DMS153 treated with DMSO at 0.1 percent for 48 hours (cell line): ENCODE data around the gene CHSY1.

Experiments used
- DNase-seq: peaks from one replicate; lab custom pipeline; 2025; ENCODE audit not compliant: unreplicated experiment; lab: John Stamatoyannopoulos, UW

The CHSY1 gene

DNA sequence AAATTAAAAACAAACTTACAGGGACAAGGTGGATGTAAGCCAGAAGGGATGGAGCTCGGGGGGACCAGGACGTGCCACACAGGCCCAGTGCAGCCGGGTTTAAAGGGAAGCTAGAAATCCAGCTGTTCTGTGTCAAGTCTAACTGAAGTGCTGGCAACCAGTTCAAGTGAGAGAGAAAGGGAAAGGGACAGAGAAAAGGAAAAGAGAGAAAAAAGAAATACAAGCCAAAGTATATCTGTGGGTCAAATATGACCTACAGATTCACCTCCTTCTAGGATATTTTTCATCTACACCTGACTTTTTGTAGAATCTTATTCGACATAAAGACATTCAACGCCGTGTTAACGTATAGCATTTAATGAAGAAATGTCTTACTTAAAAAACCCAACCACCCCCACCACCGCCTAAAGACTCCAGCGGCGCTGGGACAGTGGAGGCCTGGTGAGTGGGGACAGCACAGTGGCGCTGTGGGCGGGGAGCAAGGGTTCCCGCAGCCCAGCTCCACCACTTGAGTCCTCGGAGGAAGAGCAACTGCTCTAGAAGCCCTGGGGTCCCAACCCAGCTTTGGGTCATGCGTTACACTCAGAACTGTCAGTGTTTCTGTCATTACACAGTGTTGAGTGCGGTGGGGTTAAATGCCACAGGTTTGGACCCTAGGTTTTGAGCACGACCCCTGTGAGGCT is 62.3 kb downstream of the CHSY1 start:
- no peak for DNase-seq

DNA sequence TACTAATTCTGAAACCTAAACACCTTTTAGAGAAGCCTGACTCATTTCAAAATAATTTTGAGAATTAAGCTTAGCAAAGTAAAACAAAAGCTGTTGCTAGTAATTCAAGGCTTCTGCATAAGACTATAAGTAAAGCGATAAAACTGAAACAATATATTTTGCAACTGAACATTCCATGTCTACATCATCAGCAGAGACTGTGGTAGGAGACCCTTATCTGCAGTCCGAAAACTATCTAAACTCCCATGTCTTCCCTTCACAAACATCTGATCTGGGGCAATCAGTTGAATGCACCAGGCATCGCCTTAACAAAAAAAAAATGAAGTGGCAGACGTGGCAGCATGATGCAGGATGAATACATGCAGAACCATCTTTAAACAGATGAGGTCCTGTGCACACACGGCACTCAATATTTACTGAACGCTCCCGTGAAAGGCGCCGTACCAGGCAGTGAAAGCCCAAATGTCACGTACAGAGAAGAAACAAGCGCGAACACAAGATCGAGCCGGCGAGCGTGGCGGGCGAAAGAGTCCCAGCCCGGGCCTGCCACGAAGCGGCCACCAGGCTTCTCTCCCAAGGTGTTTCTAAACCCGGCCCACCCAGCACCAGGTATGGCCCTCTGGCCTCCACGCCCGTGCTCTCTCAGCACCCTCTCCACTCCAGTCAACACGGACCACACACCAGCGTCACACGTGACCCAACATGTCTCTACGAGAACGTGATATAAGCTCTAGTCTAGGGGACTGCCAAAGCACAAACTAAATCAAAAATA is 63.0 kb downstream of the CHSY1 start:
- DNase-seq: no peak

DNA sequence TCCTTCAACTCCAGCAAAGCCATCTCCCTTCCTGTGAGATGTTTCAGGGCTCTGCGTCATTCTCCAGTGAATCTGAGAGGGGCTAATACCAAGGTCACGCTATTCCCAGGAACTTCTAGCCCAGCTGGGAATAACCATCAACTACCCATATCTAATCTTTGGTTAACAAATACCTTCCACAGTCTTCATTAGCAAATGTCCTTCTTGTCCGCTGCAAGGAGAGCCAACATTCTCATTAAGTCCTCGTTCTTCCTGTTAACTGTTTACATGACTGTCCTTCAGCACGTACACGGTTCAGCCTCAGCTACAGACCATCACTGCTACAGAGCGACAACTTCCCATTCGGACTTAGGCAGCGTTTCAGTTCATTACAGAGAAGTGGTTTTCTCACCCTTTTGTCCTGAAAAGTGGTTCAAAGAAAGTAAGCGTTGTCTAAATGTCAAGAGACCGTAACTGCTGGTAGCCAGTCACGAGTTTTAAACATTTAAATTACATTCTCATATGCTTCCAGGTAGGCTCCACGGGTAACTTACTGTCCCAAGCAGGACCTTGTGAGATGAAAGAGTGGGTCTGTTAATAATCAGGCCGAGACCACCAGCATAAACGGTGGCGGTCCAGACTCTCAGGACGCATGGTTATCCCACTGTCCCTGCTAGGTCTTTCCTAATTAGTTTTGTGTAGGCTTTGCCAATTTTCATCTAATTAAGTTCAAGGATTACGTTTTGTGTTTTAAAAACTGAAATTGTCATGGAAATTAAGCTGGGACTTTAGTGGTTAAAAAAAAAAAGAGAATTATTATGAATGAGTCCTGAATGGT is 63.8 kb downstream of the CHSY1 start:
- no peak for DNase-seq

DNA sequence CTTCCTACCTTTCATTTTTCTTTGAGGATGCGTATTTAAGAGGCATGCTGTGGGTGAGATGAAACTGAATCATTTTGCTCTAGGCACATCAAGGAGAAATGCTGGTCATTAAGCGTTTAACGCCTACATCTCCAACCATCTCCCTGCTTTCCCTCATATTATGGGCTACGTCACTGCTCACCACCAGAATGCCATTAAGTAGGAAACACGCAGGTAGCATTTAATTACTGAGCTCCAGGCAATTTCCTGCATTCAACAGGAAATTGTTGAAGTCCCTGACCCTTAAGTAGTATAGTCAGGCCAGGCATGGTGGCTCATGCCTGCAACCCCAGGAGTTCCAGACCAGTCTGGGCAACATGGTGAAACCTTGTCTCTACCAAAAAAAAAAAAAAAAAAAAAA is 66.1 kb downstream of the CHSY1 start:
- no peak for DNase-seq

DNA sequence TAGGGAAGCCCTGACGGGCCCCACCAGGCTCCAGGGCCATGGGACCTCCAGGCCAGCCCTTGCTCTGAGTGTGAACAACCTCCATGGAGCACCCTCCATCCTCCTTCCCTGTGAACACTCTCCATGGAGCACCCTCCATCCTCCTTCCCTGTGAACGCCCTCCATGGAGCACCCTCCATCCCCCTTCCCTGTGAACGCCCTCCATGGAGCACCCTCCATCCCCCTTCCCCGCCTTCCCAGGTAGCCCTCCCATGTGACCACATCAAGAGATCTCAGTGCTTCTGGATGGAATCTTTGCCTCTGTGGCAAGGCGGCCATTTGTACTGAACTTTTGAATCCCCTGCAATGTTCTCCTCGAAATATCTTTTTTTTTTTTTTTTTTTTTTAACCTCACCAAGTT is 66.5 kb downstream of the CHSY1 start:
- no peak for DNase-seq

DNA sequence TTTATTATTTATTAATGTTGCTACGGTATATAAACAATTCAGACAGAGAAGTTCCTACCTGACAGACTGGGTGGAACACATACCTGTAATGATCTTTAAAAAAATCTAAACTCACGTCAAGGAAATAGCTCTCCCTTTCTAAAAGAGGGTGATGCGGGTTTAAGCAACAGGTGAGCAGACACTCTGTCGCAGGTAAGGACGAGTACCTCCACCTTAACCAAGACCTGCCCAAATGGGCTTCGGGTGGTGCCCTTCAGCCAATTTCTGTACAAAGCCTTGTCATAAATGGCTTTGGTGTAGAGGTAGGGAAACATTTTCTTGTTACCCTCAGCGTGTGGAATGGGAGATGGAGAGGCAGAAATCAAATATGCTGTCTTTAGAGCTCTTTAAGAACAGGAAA is 67.0 kb downstream of the CHSY1 start:
- no peak for DNase-seq

DNA sequence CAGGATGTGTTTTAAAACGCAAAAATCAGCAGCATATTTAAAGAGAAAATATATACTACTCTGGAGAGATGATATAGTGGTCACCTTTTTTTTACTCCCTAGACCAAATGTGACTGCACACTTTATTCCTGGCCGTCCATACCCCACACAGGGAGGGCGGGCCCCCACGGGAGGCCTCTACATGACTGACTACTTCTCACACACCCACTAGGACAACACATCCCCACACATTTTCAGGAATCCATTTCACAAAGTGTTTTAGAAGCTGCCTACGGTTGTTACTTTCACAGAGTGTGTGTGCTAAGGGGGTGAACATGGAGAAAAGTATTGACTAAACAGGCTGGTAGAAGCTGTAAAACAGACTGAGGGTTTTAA is 67.9 kb downstream of the CHSY1 start:
- no peak for DNase-seq

DNA sequence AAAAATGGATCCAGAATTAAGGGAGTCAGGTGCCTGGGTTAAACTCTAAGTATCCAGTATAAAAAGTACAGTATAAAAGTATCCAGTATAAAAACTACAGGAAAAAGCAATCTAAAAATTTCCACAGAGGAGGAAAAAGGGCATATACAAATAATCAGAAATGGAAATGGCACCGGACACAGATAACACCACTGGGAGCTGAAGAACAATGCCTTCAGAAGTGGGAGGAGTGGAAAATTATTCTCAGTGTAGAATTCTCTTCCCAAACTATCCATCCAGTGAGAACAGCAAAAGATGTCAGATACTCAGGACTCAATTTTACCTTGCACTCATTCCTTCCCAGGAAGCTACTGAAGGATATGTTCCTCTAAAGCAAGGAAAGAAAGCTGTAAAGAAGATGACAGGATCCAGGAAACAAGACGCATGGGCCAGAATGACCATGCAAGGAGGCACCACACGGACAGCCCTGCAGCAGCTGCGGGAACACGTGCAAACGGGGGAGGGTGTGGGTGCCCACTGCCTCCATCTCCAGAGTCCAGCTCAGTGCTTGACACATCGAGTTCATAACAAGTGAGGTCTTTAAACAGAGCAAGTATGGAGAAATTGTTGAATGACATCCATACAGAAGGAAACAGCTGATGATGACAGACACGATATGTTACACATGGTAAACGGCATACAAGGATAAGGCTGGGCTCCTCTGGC is 68.5 kb downstream of the CHSY1 start:
- DNase-seq: no peak

DNA sequence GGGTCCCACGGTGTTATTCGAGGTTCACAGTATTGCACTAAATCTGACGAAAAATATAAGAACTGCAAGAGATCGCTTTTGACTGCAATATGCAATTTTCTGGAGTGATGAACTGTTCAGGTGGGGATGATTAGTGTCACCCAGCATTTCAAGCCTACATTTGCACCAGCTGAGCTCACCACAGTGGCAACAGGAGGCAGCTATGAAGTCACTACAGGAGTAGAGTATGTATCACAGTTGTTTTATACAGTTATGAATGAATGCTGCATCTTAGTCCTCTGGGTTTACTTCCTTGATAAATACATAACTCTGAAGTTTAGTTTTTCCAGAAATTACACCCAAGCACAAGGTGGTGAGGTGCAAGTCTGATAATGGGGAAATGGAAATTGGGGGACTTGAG is 69.6 kb downstream of the CHSY1 start:
- no peak for DNase-seq

DNA sequence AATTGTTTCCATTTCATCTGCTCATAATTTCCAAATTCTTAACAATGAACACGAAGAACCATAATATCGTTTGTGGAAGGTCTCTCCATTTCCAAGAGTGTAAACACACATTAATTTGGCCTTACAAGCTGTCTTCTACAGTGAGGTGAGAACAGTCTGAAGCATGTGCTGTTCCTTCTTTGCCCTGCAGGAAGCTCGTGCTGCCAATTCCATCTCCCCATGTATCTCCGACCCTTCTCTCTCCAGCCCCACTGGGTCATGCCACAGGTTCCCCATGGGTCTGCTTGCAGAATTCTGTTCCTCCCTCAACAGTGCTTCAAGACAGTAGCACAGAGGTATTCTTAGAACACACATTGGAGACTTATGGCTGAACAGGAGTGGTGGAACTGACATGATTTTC is 70.5 kb downstream of the CHSY1 start:
- DNase-seq: no peak

DNA sequence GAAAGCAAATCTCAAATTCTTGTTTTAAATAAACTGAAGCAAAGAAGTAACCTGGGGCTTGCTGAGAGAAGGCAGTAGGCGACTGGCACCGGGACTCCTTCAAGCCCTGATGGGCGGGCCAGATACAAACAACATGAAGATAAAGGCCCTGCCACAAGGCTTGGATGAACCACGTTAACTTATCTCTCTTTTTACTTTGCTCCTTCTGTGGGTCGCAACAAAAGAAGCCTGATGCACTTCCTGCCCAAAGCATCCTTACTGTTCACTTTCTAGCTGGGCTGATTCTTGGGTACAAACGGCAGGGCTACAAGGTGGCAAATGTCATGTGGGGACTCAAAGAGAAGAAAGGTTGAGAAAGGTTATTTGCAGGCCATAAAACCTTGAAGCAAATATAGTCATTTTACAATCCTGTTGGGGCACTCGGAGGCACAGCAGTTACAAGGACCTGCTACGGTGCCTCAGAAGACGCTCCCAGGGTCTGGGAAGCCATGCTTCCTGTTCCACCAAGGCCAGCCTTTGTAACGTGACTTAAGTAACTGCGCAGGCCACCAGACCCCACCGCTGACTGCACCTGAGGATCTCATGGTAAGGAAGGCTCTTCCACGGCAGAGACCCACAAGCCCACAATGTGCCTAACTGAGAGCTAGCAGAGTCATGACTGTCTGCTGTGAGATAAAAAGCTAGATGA is 71.1 kb downstream of the CHSY1 start:
- no peak for DNase-seq

DNA sequence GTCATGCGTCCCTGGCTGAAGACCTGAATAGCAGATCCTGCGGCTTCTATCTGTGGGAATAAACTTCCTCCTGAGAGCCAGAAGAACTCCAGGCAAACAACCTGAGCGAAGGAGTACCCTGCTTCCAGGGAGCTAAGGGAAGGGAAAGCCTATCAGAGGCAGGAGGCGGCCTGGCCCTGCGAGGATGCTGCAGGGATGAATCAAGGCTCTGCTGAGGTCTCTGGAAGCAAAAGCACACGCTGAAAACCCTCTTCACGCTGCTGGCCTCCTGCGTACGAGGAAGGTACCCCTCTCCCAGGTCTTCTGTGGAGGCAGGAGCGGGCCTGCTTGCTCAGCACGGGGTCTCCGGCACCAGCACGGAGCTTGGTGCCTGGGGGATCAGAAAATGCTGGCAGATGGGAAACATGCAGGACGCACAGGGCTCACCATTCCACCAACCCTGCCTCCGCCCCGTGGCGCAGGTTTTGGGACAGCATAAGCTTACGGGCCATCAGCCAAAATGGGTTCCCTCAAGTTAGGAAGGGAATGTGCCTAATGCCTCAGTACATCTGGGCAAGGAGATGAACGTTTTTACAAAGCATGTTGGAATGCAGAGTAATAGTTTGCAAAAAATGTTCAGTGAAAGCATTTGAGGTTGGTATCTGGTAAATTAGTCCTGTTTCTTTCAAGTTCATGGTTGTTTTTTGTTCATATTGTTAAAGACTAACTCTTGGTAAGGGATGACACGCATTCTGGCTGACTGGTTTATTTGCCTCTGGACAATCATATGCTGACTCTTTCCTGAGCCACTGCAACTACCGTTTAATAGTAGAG is 72.3 kb downstream of the CHSY1 start:
- DNase-seq: no peak

DNA sequence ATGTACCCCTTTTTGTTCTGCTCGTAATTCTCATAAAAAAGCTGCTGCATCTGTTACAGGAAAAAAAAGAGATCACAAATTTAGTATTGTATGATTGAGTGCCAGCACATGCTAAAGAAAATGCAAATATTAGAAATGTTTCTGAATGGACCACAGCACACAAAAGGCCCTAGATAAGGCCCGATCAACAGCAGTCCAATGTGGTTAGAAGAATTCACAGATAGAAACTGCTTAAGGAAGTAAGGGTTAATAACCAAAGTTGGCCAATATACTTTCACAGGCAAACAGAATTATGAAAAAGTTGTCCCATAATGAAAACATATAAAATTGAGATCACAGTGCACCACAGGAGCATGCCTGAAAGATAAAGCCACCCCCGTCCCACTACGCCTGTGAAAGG is 72.9 kb downstream of the CHSY1 start:
- DNase-seq: no peak

DNA sequence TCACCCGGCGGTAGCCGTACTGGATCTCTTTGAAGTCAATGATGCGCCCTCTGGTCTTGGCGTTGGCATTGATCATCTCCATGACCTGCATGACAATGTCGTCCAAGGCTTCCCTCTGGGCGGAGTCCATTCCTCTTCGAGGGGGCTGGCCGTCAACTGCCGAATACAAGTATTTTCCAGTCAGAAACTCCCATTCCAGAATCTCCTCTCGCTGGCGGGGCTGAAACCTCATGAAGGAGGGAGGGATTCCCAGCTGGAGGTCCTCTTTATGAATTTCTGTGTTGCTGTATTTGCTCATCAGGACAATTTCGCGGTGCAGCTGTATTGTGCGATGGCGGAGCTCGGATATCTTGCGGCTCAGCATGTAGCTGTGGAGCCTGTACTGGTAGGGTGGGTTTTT is 73.4 kb downstream of the CHSY1 start:
- DNase-seq: no peak

DNA sequence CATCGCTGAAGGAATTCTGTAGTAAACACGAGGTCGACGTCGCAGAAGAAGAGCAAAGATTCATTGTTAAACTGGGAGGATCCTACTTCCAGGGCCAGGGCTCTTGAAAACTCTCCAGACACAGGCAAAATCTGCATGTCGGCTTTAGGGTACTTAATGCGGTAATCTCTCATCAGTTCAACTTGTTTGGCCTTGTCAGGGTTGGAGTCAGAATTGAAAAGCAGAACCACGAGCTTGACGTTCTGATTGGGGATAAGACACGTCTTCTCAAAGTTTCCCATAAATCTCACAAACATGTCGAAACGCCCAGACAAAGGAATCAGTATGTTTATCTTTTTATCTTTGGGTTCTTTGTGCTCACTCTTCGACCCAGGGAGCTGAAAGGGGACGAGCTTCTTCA is 74.0 kb downstream of the CHSY1 start:
- no peak for DNase-seq

DNA sequence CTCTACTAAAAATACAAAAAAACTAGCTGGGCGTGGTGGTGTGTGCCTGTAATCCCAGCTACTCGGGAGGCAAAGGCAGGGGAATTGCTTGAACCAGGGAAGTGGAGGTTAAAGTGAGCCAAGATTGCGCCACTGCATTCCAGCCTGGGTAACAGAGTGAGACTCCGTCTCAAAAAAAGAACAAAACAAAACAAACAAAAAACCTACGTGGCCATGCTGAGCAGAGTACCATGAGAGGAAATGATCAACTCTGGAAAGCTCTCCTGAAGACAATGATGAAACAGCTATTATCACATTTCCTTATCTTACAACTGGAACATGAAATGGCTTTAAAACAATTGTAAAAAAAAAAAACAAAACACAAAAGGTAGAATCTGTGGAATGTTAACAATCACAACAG is 75.2 kb downstream of the CHSY1 start:
- no peak for DNase-seq

DNA sequence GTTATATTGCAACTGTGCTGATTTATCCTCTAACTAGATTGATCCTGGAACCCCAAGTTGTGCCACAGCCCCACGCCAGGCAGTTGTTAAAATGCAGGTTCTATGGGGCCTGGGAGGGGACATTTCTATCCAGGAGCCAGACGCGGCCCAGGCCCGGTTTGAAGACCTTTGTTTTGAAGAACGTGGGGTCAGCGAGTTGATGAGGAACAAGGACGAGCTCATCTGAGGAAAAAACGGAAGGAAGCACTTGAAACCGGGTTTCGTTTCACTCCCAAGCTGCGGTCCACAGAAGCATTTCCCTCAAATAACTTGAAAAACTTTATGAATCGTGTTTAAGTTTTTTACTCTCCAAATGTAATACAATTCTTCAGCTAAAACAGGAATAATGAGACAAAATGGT is 76.4 kb downstream of the CHSY1 start:
- no peak for DNase-seq

DNA sequence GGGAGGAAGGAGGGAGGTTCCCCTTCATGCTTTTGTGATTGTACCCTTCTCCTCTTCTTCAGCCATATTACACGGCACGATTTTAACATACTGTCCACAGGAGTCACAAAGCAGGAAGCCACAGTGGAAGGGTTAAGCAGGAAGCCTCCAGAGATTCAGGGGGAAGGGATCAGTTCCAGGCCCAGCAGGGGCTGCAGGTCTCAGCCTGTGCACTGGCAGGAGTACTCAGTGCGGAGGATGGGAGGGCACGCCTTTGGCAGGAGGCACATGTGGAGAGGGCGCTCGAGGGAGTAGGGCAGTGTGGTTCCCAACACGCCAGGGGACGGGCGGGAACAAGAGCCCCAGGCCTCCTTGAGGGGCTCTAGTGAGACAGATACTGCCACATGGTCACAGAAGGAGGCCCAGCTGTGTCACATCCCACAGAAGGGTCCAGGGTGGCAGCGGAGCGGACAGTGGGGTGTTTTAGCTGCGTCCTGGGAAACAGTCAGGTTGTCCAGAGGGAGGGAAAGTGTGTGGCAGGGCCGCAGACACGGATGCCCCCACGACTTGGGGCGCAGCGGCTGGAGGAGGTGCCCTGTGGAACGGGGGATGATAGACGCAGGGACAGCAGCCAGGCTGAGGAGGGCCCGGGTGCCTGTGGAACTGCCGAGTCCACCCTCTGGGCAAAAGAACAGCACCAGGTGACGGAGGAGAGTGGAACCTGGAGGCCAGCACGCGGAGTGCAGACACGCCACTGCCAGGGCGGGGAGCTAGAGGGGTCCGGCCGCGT is 77.5 kb downstream of the CHSY1 start:
- DNase-seq: no peak
